GM19043 (cell line): ENCODE measurements around the gene ZNF521.

Experiments
- ATAC-seq: cut with Tn5 transposase; IDR thresholded peaks from one replicate; pipeline ENCODE4 v1.9.1; 2021; ENCODE audit warnings: low read depth; ENCODE audit not compliant: unreplicated experiment

The ZNF521 gene

DNA sequence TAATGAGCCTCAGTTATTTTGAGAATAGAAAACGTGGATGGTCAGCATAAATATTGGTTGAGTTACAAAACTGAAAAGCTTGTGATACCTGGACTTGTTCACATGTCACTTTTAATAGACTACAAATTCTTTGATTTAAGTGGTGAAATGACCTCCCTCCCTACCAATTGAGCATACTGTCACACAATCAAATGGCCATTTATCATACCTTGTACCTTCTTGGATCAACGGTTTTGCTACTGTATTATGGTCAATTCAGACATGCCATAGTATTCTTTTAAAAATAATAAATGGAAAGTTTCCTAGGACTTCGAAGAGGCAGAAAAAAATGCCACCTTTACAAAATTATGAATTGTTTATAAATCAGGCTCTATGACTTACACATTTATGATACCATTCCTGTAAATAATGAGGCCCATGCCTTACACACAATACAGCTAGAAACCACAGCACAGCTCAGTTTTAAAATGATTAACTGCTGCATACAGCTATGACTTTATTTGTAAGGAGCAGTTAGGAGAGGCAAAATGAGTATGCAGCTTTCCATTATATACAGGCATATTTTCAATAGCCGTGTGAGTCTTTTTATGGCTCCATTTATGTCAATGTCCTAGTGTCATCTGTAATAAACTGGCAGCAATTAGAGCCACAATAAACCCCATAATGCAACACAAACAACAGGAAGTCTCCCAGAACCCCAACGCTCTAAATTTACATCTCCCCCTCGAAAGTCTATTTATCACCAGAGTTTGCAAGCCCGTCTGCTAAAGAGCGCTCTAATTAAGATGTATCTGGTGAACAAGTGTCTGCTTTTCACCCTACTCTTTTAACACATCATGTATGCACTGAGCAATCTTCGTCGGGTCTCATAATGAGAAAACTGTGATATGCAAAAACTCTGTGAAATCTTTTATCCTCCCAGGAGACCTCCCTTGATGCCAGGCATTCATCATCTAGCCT lies 176.1 kb downstream of the ZNF521 start:
- ATAC-seq: no peak

DNA sequence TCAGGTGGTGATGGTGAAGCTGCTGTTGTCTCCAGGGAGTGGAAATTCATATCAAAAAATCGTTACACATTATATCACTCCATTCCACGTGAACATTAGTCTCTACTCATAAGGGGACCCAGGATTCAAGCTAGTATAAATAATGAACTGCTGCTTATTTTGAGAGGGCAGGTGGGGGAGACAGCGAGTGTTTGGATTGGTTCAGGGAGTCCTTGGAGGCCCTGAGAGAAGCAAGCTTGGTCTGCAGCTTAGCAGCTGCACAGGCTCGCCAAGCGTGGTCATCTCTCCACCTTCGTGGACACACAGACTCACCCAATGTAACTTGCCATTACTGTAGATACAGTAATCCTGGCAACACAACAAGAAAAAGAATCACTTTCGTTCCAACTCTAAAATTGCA lies 177.6 kb downstream of the ZNF521 start:
- ATAC-seq: no peak

DNA sequence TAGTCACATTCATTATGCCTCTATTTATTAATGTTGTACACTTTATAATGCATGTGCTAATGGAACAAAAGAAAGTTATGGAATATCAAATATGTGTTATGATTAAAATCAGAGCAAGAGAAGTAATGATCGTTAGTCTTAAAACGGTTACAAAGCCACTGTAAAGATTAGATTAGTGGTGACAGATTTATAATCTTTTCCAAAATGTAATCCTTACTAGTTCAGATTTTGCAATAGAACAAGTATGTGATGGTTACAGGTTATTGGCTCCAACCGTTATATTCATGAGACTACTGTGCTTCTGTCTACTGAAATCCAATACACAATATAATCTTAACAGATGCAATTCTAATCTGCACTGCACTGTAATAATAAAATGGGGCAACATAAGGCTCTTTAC lies 180.6 kb downstream of the ZNF521 start:
- ATAC-seq: no peak

GRCh38 chr18:25170402-25170801 lies 181.6 kb downstream of the ZNF521 start:
- no peak for ATAC-seq

GRCh38 chr18:25169701-25170100 lies 182.3 kb downstream of the ZNF521 start:
- ATAC-seq: no peak

DNA sequence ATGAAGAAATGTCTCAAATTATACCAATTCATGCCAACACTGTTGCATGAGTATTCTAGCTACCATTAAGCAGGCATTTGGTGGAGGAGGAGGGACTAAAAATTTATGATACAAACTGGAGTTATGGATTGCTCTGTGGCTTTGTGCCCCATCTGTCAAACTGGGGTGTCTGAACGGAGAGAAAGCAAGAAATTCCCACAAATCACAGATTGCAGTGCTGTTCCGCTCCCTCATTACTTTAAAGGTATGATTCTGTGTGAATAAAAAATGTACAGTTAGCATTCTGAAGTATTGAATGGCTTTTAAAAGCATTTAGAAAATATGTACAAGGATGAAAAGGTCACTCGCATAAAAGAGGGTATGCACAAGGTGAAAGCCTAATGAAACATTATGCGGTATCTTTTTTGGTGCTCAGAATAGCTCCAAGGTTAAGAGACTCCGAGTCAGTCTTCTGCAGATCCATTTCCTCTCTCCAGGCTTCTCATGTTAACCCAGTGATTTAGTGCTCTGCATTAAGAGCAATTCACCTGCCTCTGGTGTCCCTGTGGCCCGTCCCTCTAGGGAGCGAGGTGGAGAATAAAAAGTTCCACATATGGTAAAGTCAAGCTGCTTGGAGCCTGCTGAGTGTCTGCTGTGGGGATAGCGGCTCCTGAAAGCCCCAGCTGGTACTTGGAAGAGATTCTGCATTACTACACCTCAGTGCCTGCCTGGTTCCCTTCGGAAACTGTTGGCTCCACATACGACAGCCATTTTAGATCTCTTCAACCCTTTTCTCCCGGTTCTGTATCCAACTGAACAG lies 184.2 kb downstream of the ZNF521 start:
- ATAC-seq: no peak

- ATAC-seq: no peak
Observed at GRCh38 chr18:25166113-25166512, 185.9 kb downstream of the ZNF521 start.

DNA sequence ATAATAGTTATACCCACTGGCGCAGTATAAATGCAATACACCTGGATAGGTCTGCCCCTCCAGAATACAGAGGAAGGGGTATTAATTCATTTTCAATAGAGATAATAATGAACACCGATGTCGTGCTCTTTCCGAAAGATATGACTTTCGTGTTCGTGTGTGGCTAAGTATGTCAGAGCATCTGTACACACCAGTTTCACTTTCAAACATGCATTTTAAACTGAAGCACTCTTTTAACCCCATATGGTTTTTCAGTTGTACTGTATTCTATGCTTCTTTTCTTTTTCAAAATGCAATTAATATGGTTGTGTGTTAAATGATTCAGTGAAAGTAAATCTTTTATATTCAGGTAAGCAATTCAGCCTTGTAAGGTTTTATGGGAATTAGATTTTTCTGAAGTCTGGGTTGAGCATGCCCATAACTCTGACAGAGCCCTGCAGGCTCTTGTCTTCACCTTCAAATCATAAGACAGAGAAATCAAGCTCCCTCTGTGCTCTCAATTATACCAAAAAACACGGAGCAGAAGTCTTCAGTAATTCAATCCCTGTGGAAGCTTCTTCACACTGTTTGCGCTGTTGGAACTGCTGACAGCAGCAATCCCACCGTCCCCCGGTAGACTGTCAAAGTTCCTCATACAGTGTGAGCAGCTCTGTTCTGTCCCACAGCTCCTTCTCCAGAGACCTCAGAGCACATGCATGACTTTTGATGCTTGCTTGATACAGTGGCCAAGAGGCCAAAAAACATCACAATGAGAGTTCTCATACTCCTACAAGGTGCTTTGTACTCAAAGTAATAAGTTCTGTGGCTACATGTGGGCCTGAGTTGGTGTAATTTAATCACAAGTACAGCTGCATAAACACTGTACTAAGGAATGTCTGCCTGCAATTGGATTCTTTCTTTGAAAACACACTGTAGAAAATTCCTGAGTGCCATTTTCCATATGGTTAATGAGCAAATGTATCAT lies 186.8 kb downstream of the ZNF521 start:
- peak; percentile 89 for ATAC-seq

DNA sequence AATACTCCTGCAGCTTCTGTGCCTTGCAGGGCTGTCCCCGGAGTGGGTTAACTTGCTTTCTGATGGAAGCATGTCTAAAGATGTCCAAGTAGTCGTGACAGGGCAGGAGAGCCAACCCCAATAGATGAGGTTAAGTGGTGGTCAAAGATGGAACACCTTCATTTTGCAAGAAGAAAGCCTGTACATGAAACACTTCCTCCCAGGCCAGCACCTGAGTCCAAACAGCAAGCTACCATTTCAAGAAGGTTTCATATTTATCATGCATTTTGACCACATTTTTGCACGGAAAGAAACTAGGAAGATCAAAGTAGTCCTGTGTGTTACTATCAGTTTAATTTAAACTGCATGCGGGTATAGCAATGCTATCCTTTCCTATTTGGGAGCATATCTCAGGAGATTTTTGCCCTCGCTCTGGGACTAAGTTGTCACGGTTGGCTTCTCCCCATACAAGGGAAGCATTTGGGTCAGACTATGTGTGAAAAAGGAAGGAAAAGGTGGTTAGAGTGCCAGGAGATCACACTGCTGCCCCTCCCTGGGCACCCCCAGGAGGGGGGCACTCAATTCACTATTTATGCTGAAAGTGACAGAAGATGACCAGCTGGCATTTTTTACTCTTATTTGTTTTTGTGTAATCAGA lies 187.6 kb downstream of the ZNF521 start:
- peak; percentile 36 for ATAC-seq

DNA sequence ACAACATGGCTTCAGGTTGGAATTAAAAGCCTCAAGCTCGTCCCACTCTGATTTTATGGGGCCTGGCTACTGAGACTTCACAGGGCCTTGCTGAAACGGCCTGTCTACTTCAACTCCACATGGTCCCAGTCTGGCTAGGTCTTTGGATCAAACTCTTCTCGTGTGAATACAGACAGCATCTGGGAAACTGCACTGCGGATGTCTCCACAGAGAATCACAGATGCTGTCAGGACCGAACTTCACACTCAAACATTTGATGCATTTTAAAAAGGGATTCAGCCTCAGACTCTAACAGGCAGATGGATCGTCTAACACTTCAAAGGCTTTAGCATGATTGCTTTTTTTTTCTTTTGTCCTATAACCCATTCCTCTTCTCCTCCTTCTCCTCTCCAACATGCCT lies 198.5 kb downstream of the ZNF521 start:
- no peak for ATAC-seq

DNA sequence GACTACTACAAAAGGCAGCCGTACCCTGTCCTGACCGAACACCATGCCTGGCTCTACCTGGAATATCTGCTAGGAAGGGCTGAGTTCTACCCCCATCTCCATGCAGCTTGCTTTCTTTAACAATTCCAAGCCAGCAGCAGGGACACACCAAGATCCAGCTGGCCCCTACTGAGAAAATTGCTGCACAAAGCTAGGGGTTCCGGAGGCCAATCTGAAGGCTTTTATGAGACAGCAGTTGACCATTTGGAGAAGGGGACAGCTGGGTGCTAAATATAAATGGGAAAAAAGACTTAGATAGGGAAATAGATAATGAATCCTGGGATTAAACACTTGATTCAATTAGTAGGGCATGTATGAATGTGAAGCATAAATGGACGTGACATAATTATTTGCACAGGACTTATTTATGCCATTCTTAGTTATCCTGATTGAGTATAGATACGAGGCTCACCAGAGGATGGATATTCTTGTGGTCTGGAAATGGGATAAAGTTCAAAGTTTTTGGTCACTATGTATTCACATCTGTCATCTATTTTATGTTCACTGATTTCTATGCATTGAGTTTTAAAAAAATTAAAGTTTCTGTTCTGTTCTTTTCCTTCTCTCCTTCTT lies 204.0 kb downstream of the ZNF521 start:
- no peak for ATAC-seq

DNA sequence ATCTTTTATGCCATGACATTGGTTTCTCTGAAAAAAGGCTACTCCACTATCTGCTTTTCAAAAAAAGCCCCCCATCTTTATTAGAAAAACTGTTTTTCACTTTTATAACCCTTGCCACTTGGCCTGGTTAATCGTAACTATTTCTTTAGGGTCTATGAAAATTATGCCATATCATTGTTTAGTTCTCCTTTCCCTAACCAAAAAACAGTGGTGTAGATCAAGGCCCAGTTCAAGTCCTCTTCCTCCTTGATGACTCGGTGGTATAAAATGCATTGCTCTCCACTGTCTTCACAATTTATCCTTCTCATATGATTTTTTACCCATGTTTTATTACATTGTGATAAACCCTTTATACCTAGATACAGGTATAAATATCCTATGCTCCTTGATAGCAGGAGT lies 205.5 kb downstream of the ZNF521 start:
- no peak for ATAC-seq

GRCh38 chr18:25145731-25146511 lies 206.0 kb downstream of the ZNF521 start:
- no peak for ATAC-seq

DNA sequence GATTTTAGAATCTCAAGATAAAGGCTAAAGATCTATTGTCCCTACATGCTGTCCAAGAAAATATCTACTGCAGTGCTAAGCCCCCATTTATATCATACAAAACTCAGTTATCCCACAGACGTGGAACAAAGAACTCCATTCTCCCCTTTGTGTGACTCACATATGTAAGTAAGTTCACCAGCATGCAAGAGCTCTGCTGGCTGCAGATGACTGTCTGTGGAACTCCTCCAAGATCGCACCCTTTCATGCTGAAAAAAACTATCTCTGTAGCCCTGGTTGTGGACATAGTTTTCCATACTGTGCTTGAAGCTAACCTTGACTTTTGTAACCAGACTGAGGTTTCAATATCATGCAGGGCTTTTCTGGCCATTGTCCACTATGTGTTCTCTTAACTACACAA lies 207.1 kb downstream of the ZNF521 start:
- ATAC-seq: no peak

- no peak for ATAC-seq
Observed at GRCh38 chr18:25141886-25142285, 210.1 kb downstream of the ZNF521 start.

DNA sequence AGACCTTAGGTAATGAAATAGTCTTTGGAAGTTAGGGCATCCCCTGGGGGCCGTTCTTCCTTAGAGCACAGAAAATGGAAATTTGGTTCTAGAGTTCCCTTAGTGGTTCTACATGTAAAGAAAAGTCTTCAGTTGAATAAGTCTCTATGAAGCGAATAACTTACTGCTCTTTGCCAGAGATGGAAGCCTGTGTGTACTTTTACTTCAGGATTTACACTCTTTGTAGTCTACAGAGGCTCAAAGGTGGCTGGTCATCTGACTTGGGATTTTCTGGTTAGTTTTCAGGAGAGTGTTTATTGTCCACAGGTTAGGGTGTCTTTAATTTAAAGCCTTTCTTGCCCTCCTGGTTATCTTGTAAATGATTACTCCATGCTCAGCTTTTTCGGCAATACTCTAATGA lies 210.6 kb downstream of the ZNF521 start:
- no peak for ATAC-seq

DNA sequence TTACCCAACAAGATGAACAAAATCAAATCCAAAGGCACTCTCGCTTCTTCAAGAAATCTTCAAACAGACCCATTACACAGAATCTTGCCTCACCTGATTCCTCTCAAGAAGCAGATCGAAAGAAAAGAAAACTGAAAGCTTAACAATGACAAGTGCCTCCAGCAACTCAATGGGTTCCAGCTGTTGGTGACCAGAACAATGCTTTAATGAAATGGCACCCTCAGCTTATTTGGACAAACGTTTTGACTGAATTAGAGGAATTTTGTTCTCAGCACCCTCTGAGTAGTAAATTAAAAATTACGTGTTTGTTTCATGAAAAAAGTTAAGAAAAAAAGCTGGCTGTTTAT lies 211.0 kb downstream of the ZNF521 start:
- ATAC-seq: no peak

GRCh38 chr18:25140124-25140961 lies 211.6 kb downstream of the ZNF521 start:
- no peak for ATAC-seq
